GM23338 (cell line): ENCODE measurements around the gene ZBTB20. TPM values are rescaled to one million over a fixed set of nuclear protein-coding genes. Genes with fewer than 3 reads are reported as not detected.

Source experiments
- ATAC-seq: fragments of 200-7000 bp; cut with Tn5 transposase; 3 replicates; pipeline ENCODE4 v1.9.1; 2020
- DNase-seq: peaks from one replicate; pipeline ENCODE4 v3.0.0-alpha.2; 2015; ENCODE audit warnings: low spot score
- H2AFZ ChIP-seq: fragments of 200-600 bp; sonication (generic); 2 replicates; pipeline ENCODE4 v1.8.0; 2016; ENCODE audit warnings: antibody characterized with exemption, mild to moderate bottlenecking, moderate library complexity
- H3F3A ChIP-seq: fragments of 200-600 bp; sonication (generic); replicated peaks from 2 replicates; pipeline ENCODE4 v1.8.0; 2017; ENCODE audit warnings: antibody characterized with exemption, mixed run types, low read depth
- H3K27ac ChIP-seq: fragments of 200-600 bp; sonication (generic); 2 replicates; pipeline ENCODE4 v1.6.1; 2016; ENCODE audit warnings: low read depth
- H3K27me3 ChIP-seq: fragments of 200-600 bp; sonication (generic); 2 replicates; pipeline ENCODE4 v1.8.0; 2016; ENCODE audit warnings: mild to moderate bottlenecking, mixed run types, moderate library complexity; ENCODE audit not compliant: insufficient read depth
- H3K36me3 ChIP-seq: fragments of 200-600 bp; sonication (generic); 2 replicates; pipeline ENCODE4 v1.8.0; 2016; ENCODE audit warnings: mild to moderate bottlenecking; ENCODE audit not compliant: insufficient read depth
- H3K4me1 ChIP-seq: fragments of 200-600 bp; sonication (generic); 2 replicates; pipeline ENCODE4 v1.8.0; 2016; ENCODE audit warnings: mild to moderate bottlenecking, moderate library complexity; ENCODE audit not compliant: insufficient read depth
- H3K4me2 ChIP-seq: fragments of 200-600 bp; sonication (generic); 2 replicates; pipeline ENCODE4 v1.7.1; 2017; ENCODE audit warnings: mixed run types
- H3K4me3 ChIP-seq: fragments of 200-600 bp; sonication (generic); 2 replicates; pipeline ENCODE4 v1.6.1; 2016; ENCODE audit warnings: mixed run types
- H3K79me2 ChIP-seq: fragments of 200-600 bp; sonication (generic); replicated peaks from 2 replicates; pipeline ENCODE4 v1.8.0; 2017; ENCODE audit warnings: mild to moderate bottlenecking; ENCODE audit not compliant: insufficient read depth
- H3K9me2 ChIP-seq: fragments of 200-600 bp; sonication (generic); 2 replicates; pipeline ENCODE4 v1.8.0; 2017; ENCODE audit not compliant: insufficient read depth
- H4K20me1 ChIP-seq: fragments of 200-600 bp; sonication (generic); replicated peaks from 2 replicates; pipeline ENCODE4 v1.8.0; 2017; ENCODE audit warnings: mild to moderate bottlenecking; ENCODE audit not compliant: insufficient read depth
- H3K27ac Mint-ChIP-seq: 2 replicates; pipeline ENCODE4 v1.8.0; 2020; ENCODE audit warnings: inconsistent platforms, mild to moderate bottlenecking, moderate library complexity, mixed read lengths
- H3K27me3 Mint-ChIP-seq: 3 replicates; pipeline ENCODE4 v1.8.0; 2022; ENCODE audit warnings: low read depth, mild to moderate bottlenecking, moderate library complexity, mixed read lengths, inconsistent platforms; ENCODE audit not compliant: insufficient read depth, poor library complexity
- H3K36me3 Mint-ChIP-seq: 3 replicates; pipeline ENCODE4 v1.8.0; 2021; ENCODE audit warnings: low read depth, mild to moderate bottlenecking, inconsistent platforms, moderate library complexity, mixed read lengths
- H3K4me1 Mint-ChIP-seq: 3 replicates; pipeline ENCODE4 v1.8.0; 2020; ENCODE audit warnings: mild to moderate bottlenecking, inconsistent platforms, mixed read lengths
- H3K4me3 Mint-ChIP-seq: 3 replicates; pipeline ENCODE4 v1.8.0; 2021; ENCODE audit warnings: moderate library complexity, mild to moderate bottlenecking, inconsistent platforms, mixed read lengths
- H3K9me3 Mint-ChIP-seq: 3 replicates; pipeline ENCODE4 v1.8.0; 2020; ENCODE audit warnings: moderate library complexity, mild to moderate bottlenecking, inconsistent platforms, mixed read lengths
- CREB1 ChIP-seq: fragments of 250-450 bp; sonication (Bioruptor Pico); IDR thresholded peaks from 2 replicates; pipeline ENCODE4 v1.5.0; 2020; ENCODE audit warnings: low read depth, mild to moderate bottlenecking, moderate library complexity
- ETS1 ChIP-seq: IDR thresholded peaks from 2 replicates; pipeline ENCODE4 v1.6.1; 2016; ENCODE audit warnings: antibody characterized with exemption
- EZH2 ChIP-seq: fragments of 200-600 bp; sonication (generic); IDR thresholded peaks from one replicate; pipeline ENCODE4 v1.8.0; 2017; ENCODE audit warnings: antibody characterized with exemption, mild to moderate bottlenecking, low read depth; ENCODE audit not compliant: unreplicated experiment
- EZH2phosphoT487 ChIP-seq: fragments of 200-600 bp; sonication (generic); IDR thresholded peaks from one replicate; pipeline ENCODE4 v1.8.1; 2018; ENCODE audit warnings: antibody characterized with exemption; ENCODE audit not compliant: unreplicated experiment
- JUNB ChIP-seq: IDR thresholded peaks from one replicate; pipeline ENCODE4 v1.6.1; 2016; ENCODE audit warnings: antibody characterized with exemption; ENCODE audit not compliant: unreplicated experiment
- NANOG ChIP-seq: IDR thresholded peaks from 2 replicates; pipeline ENCODE4 v1.6.1; 2016; ENCODE audit warnings: antibody characterized with exemption, borderline replicate concordance
- POLR2AphosphoS5 ChIP-seq: IDR thresholded peaks from 2 replicates; pipeline ENCODE4 v1.6.1; 2016; ENCODE audit warnings: antibody characterized with exemption, low read depth
- STAT1 ChIP-seq: IDR thresholded peaks from one replicate; pipeline ENCODE4 v1.6.1; 2016; ENCODE audit warnings: antibody characterized with exemption; ENCODE audit not compliant: unreplicated experiment
- ZNF114 ChIP-seq: fragments of 250-450 bp; sonication (Bioruptor Pico); IDR thresholded peaks from 2 replicates; pipeline ENCODE4 v1.5.0; 2020; ENCODE audit warnings: mild to moderate bottlenecking, moderate library complexity
- ZNF331 ChIP-seq: fragments of 250-450 bp; sonication (Bioruptor Pico); IDR thresholded peaks from 2 replicates; pipeline ENCODE4 v1.5.0; 2020; ENCODE audit warnings: low read depth, mild to moderate bottlenecking, moderate library complexity
- ZNF462 ChIP-seq: fragments of 250-450 bp; sonication (Bioruptor Pico); IDR thresholded peaks from 2 replicates; pipeline ENCODE4 v1.5.0; 2020; ENCODE audit warnings: mild to moderate bottlenecking, moderate library complexity
- polyA plus RNA-seq: library from polyadenylated mRNA; unstranded; fragments of >200 nt; fragmentation: Nextera tagmentation; extraction: Ambion mirVana; gene quantifications from 2 replicates; pipeline ENCODE4 v1.2.1, GENCODE V29; 2016
- total RNA-seq: library from RNA; depleted of rRNA; stranded (reverse); fragments of >200 nt; shearing (Covaris generic); gene quantifications from 2 replicates; pipeline ENCODE4 v1.2.3, GENCODE V29; 2014
- TF ChIP-seq, protein P1 (sequence below), 2 experiments: fragments of 200-600 bp in 1 of 2; sonication (generic) in 1 of 2; conservative IDR thresholded peaks; 2 replicates each; pipeline versions ENCODE4 v1.5.1 to v1.6.1; 2016 to 2017; ENCODE audit warnings: antibody characterized with exemption in 2 of 2, low read depth in 2 of 2, mild to moderate bottlenecking in 2 of 2, moderate library complexity in 1 of 2
- TF ChIP-seq, protein P2 (sequence below): IDR thresholded peaks from one replicate; pipeline ENCODE4 v1.6.1; 2018; ENCODE audit warnings: antibody characterized with exemption; ENCODE audit not compliant: unreplicated experiment

ZBTB20 gene
- total and polyA plus RNA-seq, 2 experiments from 2014 or later, result 2.0 to 3.3 TPM

DNA sequence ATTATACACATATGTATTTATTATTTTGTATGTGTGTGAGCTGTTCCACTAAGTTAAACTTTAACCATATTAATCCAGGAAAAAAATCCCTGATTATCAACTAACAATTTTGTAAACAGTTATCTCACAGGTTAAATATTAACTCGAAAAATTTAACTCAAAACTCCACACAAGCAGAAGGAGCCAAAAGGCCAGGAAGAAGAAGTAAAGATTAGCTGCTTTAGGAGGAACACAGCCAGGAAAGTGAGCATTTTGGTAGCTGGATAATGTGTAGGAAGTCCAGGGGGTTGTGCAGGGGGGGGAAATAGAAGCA lies 428.2 kb downstream of the ZBTB20 start:
- H3K27me3 ChIP-seq, result no peaks in the 10 kb centered on the region
- Mint-ChIP-seq H3K4me3 (no peak overlapping the region), H3K36me3 (no peaks in the 10 kb centered on the region), H3K27ac (no peak overlapping the region), H3K9me3 (no peaks in the 10 kb centered on the region), H3K27me3 (no peaks in the 10 kb centered on the region), H3K4me1 (peaks cover 11% of the 10 kb centered on the region; the same call in 2 of the 3 replicates)
- H3K4me1 ChIP-seq, result peaks cover 7% of the 10 kb centered on the region; the same call in 1 of the 2 replicates
- H4K20me1 ChIP-seq, result no peaks in the 10 kb centered on the region
- H3F3A ChIP-seq, result no peaks in the 10 kb centered on the region
- ATAC-seq (no peak), DNase-seq (no peak)
- H3K4me2 ChIP-seq, result no peak overlapping the region
- no peaks in the 10 kb centered on the region for H3K79me2 ChIP-seq
- no peaks in the 10 kb centered on the region for H3K9me2 ChIP-seq
- H3K36me3 ChIP-seq, result no peaks in the 10 kb centered on the region
- no peak overlapping the region for H2AFZ ChIP-seq
- no peak overlapping the region for H3K27ac ChIP-seq
- TF ChIP-seq, protein P1, sequence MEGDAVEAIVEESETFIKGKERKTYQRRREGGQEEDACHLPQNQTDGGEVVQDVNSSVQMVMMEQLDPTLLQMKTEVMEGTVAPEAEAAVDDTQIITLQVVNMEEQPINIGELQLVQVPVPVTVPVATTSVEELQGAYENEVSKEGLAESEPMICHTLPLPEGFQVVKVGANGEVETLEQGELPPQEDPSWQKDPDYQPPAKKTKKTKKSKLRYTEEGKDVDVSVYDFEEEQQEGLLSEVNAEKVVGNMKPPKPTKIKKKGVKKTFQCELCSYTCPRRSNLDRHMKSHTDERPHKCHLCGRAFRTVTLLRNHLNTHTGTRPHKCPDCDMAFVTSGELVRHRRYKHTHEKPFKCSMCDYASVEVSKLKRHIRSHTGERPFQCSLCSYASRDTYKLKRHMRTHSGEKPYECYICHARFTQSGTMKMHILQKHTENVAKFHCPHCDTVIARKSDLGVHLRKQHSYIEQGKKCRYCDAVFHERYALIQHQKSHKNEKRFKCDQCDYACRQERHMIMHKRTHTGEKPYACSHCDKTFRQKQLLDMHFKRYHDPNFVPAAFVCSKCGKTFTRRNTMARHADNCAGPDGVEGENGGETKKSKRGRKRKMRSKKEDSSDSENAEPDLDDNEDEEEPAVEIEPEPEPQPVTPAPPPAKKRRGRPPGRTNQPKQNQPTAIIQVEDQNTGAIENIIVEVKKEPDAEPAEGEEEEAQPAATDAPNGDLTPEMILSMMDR (conservative IDR thresholded peaks at IDR 0.05; ENCODE audit: low read depth in 2 of 2), result no peak
- TF ChIP-seq POLR2AphosphoS5 (no peak), ZNF331 (CRISPR knock-in tag) (no peak), ZNF114 (CRISPR knock-in tag) (no peak), ETS1 (no peak), STAT1 (no peak), CREB1 (CRISPR knock-in tag) (no peak), NANOG (no peak), EZH2 (no peak), EZH2phosphoT487 (no peak), JUNB (no peak), ZNF462 (CRISPR knock-in tag) (no peak)
- TF ChIP-seq, protein P2, sequence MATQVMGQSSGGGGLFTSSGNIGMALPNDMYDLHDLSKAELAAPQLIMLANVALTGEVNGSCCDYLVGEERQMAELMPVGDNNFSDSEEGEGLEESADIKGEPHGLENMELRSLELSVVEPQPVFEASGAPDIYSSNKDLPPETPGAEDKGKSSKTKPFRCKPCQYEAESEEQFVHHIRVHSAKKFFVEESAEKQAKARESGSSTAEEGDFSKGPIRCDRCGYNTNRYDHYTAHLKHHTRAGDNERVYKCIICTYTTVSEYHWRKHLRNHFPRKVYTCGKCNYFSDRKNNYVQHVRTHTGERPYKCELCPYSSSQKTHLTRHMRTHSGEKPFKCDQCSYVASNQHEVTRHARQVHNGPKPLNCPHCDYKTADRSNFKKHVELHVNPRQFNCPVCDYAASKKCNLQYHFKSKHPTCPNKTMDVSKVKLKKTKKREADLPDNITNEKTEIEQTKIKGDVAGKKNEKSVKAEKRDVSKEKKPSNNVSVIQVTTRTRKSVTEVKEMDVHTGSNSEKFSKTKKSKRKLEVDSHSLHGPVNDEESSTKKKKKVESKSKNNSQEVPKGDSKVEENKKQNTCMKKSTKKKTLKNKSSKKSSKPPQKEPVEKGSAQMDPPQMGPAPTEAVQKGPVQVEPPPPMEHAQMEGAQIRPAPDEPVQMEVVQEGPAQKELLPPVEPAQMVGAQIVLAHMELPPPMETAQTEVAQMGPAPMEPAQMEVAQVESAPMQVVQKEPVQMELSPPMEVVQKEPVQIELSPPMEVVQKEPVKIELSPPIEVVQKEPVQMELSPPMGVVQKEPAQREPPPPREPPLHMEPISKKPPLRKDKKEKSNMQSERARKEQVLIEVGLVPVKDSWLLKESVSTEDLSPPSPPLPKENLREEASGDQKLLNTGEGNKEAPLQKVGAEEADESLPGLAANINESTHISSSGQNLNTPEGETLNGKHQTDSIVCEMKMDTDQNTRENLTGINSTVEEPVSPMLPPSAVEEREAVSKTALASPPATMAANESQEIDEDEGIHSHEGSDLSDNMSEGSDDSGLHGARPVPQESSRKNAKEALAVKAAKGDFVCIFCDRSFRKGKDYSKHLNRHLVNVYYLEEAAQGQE, result no peak
- H3K4me3 ChIP-seq, result no peak overlapping the region
